Measurements from ENCODE around the gene SLC5A12.

SLC5A12 gene

GRCh38 chr11:26708736-26709456 is 13.0 kb downstream of the SLC5A12 start:
- no peak for TF ChIP-seq CTCF (IDR thresholded peaks at IDR 0.05; ENCODE audit: low read depth, low read length, missing control alignments)
- H3K4me3 ChIP-seq (ENCODE audit: low read depth, low read length): no peak overlapping the region
- DNase-seq (ENCODE audit: low read depth): no peak

GRCh38 chr11:26706181-26706580 is 15.7 kb downstream of the SLC5A12 start:
- H3K4me3 ChIP-seq (ENCODE audit: low read depth, low read length): no peak overlapping the region
- DNase-seq (ENCODE audit: low read depth): no peak
- no peak for TF ChIP-seq CTCF (IDR thresholded peaks at IDR 0.05; ENCODE audit: low read depth, low read length, missing control alignments)

GRCh38 chr11:26704249-26704648 is 17.6 kb downstream of the SLC5A12 start:
- H3K4me3 ChIP-seq (ENCODE audit: low read depth, low read length): no peak overlapping the region
- DNase-seq (ENCODE audit: low read depth): no peak
- no peak for TF ChIP-seq CTCF (IDR thresholded peaks at IDR 0.05; ENCODE audit: low read depth, low read length, missing control alignments)

GRCh38 chr11:26703411-26704191 is 18.3 kb downstream of the SLC5A12 start:
- no peak for TF ChIP-seq CTCF (IDR thresholded peaks at IDR 0.05; ENCODE audit: low read depth, low read length, missing control alignments)
- no peak for DNase-seq (ENCODE audit: low read depth)

GRCh38 chr11:26702406-26702805 is 19.5 kb downstream of the SLC5A12 start:
- no peak for TF ChIP-seq CTCF (IDR thresholded peaks at IDR 0.05; ENCODE audit: low read depth, low read length, missing control alignments)
- no peak for DNase-seq (ENCODE audit: low read depth)
- no peak overlapping the region for H3K4me3 ChIP-seq (ENCODE audit: low read depth, low read length)

More at GRCh38 chr11:26703411-26704191, 18.3 kb downstream of the SLC5A12 start:
- H3K4me3 ChIP-seq (ENCODE audit: low read depth, low read length): no peak overlapping the region

GRCh38 chr11:26700574-26701235 is 21.2 kb downstream of the SLC5A12 start:
- no peak for TF ChIP-seq CTCF (IDR thresholded peaks at IDR 0.05; ENCODE audit: low read depth, low read length, missing control alignments)
- no peak for DNase-seq (ENCODE audit: low read depth)
- H3K4me3 ChIP-seq (ENCODE audit: low read depth, low read length): no peak overlapping the region

Data from GM12864 (cell line).